ENCODE data around the gene AFF4. TPM values are rescaled to one million over a fixed set of nuclear protein-coding genes. Genes with fewer than 3 reads are reported as not detected.

AFF4 gene
- total RNA-seq, 1 donor from 2014 or later, result 26.8 TPM

Other genes with a start within 250 kb of the AFF4 start
- 9.1 TPM for gene KIF3A, start 226.1 kb downstream of the AFF4 start, total RNA-seq
- 0.08 TPM for gene CCNI2, start 216.2 kb downstream of the AFF4 start, total RNA-seq
- gene SEPTIN8, start 186.4 kb downstream of the AFF4 start, total RNA-seq, result 26.3 TPM
- 0.13 TPM for gene SOWAHA, start 150.3 kb downstream of the AFF4 start, total RNA-seq
- gene SHROOM1, start 133.0 kb downstream of the AFF4 start, total RNA-seq, result 3.6 TPM
- 0.16 TPM for gene GDF9, start 97.2 kb downstream of the AFF4 start, total RNA-seq
- 1,987 TPM for gene UQCRQ, start 97.0 kb downstream of the AFF4 start, total RNA-seq
- 1.0 TPM for gene LEAP2, start 90.0 kb downstream of the AFF4 start, total RNA-seq
- gene ZCCHC10, start 62.9 kb upstream of the AFF4 start, total RNA-seq, result 14.7 TPM
- gene HSPA4, start 88.4 kb upstream of the AFF4 start, total RNA-seq, result 68.8 TPM